Suprapubic skin (tissue), 4 donors: Measurements from ENCODE around the gene TUBGCP6. TPM values are rescaled to one million over a fixed set of nuclear protein-coding genes. Genes with fewer than 3 reads are reported as not detected.

Experiments used
- DNase-seq, 2 donors: peaks; one replicate each; pipeline ENCODE4 v3.0.0-alpha.2; 2019; ENCODE audit warnings: low spot score in 2 of 2
- H3K27ac ChIP-seq: fragments of 200-600 bp; sonication (generic); one replicate; pipeline ENCODE4 v1.5.1; 2019
- H3K27me3 ChIP-seq: fragments of 200-600 bp; sonication (generic); one replicate; pipeline ENCODE4 v1.5.1; 2019
- H3K36me3 ChIP-seq: fragments of 200-600 bp; sonication (generic); one replicate; pipeline ENCODE4 v1.5.1; 2019
- H3K4me1 ChIP-seq: fragments of 200-600 bp; sonication (generic); one replicate; pipeline ENCODE4 v1.5.1; 2019
- H3K4me3 ChIP-seq: fragments of 200-600 bp; sonication (generic); one replicate; pipeline ENCODE4 v1.5.1; 2019; ENCODE audit warnings: mild to moderate bottlenecking
- H3K9me3 ChIP-seq: fragments of 200-600 bp; sonication (generic); one replicate; pipeline ENCODE4 v1.5.1; 2019
- EP300 ChIP-seq: sonication (generic); formaldehyde crosslinking; IDR thresholded peaks from one replicate; pipeline ENCODE4 v1.6.1; 2017; ENCODE audit warnings: antibody characterized with exemption
- POLR2A ChIP-seq, 2 donors: fragments of 450-650 bp; IDR thresholded peaks; one replicate each; pipeline ENCODE4 v1.6.1; 2017; ENCODE audit warnings: antibody characterized with exemption in 2 of 2, mild to moderate bottlenecking in 2 of 2, moderate library complexity in 2 of 2
- POLR2AphosphoS5 ChIP-seq, 3 donors: sonication (generic); formaldehyde crosslinking; IDR thresholded peaks; one replicate each; pipeline ENCODE4 v1.6.1; 2017; ENCODE audit warnings: antibody characterized with exemption in 3 of 3
- WGBS: methylation state at CpG from one replicate; pipeline ENCODE4 v1.1.5; 2018; 5-methylcytosine and 5-hydroxymethylcytosine counted together
- total RNA-seq, 4 donors: library from RNA; depleted of rRNA; stranded (reverse); fragments of >200 nt; gene quantifications; one replicate each; pipeline ENCODE4 v1.1.0, GENCODE V29; 2016
- TF ChIP-seq, protein P1 (sequence below), 2 donors: fragments of 200-600 bp in 1 of 2; fragments of 450-650 bp in 1 of 2; sonication (generic) in 1 of 2; IDR thresholded peaks; one replicate each; pipeline ENCODE4 v1.5.1; 2016 to 2019; ENCODE audit warnings: antibody characterized with exemption in 2 of 2, mild to moderate bottlenecking in 1 of 2, moderate library complexity in 1 of 2

TUBGCP6 gene
- total RNA-seq, 4 donors from 2014 or later: 43.0 to 113 (median 69.7) TPM

DNA sequence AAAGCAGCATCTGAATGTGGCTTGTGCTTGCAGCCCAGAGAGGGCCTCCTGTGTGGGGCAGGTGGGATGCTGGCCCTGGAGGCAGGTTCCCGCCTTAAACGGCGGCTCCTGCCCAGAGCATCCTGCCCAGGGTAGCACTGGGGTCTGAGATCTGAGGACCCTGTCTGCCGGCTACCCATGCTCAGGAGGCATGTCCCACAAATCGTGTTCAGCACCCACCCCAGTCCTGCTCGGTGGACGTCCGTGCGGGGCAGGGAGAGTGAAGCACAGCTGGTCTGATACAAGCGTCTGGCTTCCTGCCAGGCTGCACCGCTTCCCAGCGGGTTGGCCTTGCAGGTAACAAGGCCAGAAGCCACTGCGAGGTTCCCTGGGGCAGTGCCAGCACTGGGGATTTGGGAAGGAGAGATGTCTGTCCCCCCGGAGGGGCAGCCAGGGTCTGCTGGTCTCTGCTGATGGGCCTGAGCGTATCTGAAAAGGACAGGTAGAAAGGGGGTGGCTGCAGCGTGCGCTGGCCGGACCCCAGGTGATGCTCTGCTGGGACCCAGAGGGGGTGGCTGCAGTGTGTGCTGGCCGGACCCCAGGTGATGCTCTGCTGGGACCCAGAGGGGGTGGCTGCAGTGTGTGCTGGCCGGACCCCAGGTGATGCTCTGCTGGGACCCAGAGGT is 55.5 kb downstream of the TUBGCP6 start:
- Histone ChIP-seq H3K36me3 (peaks cover 9% of the 10 kb centered on the region), H3K4me1 (peaks cover 72% of the 10 kb centered on the region), H3K27me3 (no peaks in the 10 kb centered on the region), H3K27ac (peak overlapping the region; percentile 84), H3K4me3 (no peak overlapping the region), H3K9me3 (no peaks in the 10 kb centered on the region)
- no peak for DNase-seq
- no peak for TF ChIP-seq POLR2AphosphoS5 (IDR thresholded peaks at IDR 0.05)
- TF ChIP-seq EP300: no peak
- TF ChIP-seq POLR2A (IDR thresholded peaks at IDR 0.05): no peak
- TF ChIP-seq, protein P1, sequence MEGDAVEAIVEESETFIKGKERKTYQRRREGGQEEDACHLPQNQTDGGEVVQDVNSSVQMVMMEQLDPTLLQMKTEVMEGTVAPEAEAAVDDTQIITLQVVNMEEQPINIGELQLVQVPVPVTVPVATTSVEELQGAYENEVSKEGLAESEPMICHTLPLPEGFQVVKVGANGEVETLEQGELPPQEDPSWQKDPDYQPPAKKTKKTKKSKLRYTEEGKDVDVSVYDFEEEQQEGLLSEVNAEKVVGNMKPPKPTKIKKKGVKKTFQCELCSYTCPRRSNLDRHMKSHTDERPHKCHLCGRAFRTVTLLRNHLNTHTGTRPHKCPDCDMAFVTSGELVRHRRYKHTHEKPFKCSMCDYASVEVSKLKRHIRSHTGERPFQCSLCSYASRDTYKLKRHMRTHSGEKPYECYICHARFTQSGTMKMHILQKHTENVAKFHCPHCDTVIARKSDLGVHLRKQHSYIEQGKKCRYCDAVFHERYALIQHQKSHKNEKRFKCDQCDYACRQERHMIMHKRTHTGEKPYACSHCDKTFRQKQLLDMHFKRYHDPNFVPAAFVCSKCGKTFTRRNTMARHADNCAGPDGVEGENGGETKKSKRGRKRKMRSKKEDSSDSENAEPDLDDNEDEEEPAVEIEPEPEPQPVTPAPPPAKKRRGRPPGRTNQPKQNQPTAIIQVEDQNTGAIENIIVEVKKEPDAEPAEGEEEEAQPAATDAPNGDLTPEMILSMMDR (IDR thresholded peaks at IDR 0.05): no peak
- WGBS: 84% methylated on average over 10 of the region's 20 CpGs

DNA sequence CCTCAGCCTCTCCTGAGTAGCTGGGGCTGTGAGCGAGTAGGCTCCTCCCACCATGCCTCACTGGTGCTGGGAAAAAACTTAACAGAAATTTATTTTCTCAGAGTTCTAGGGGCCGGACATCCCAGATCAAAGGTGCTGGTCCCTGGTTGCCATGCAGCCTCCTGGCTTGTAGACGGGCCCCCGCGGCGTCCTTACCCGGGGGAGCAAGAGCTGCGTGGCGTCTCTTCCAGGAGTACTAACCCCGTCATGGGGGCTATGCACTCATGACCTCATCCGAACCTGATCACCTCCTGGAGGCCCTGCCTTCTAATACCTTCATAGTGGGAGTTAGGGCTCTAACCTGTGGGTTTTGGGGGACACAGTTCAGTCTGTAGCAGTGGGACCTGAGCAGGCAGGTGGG is 56.5 kb downstream of the TUBGCP6 start:
- WGBS: 96% methylated on average over 11 of the region's 11 CpGs
- no peak for DNase-seq
- H3K27ac ChIP-seq: no peak overlapping the region

GRCh38 chr22:50186761-50187523 is 57.9 kb downstream of the TUBGCP6 start:
- WGBS: 17% methylated on average over 7 of the region's 26 CpGs
- no peak for DNase-seq
- Histone ChIP-seq H3K27me3 (no peaks in the 10 kb centered on the region), H3K4me1 (peaks cover 83% of the 10 kb centered on the region), H3K9me3 (no peaks in the 10 kb centered on the region), H3K4me3 (peak overlapping the region; percentile 63), H3K27ac (peak overlapping the region; percentile 26), H3K36me3 (no peaks in the 10 kb centered on the region)
- no peak for TF ChIP-seq EP300

More for the DNA sequence above, 56.5 kb downstream of the TUBGCP6 start:
- Histone ChIP-seq H3K4me3 (no peak overlapping the region), H3K4me1 (peaks cover 81% of the 10 kb centered on the region), H3K36me3 (no peaks in the 10 kb centered on the region), H3K9me3 (no peaks in the 10 kb centered on the region), H3K27me3 (no peaks in the 10 kb centered on the region)
- TF ChIP-seq, protein P1 (IDR thresholded peaks at IDR 0.05): no peak
- no peak for TF ChIP-seq POLR2AphosphoS5 (IDR thresholded peaks at IDR 0.05)
- no peak for TF ChIP-seq POLR2A (IDR thresholded peaks at IDR 0.05)

- Histone ChIP-seq H3K27me3 (no peaks in the 10 kb centered on the region), H3K36me3 (no peaks in the 10 kb centered on the region), H3K9me3 (no peaks in the 10 kb centered on the region), H3K27ac (peak overlapping the region; percentile 26), H3K4me3 (peak overlapping the region; percentile 63), H3K4me1 (peaks cover 77% of the 10 kb centered on the region)
- TF ChIP-seq EP300 (no peak), POLR2A (IDR thresholded peaks at IDR 0.05) (no peak), POLR2AphosphoS5 (IDR thresholded peaks at IDR 0.05) (no peak)
- TF ChIP-seq, protein P1 (IDR thresholded peaks at IDR 0.05): no peak
- WGBS: 0% methylated on average over 2 of the region's 47 CpGs
- no peak for DNase-seq
Measured at GRCh38 chr22:50186181-50186714, 58.6 kb downstream of the TUBGCP6 start.

DNA sequence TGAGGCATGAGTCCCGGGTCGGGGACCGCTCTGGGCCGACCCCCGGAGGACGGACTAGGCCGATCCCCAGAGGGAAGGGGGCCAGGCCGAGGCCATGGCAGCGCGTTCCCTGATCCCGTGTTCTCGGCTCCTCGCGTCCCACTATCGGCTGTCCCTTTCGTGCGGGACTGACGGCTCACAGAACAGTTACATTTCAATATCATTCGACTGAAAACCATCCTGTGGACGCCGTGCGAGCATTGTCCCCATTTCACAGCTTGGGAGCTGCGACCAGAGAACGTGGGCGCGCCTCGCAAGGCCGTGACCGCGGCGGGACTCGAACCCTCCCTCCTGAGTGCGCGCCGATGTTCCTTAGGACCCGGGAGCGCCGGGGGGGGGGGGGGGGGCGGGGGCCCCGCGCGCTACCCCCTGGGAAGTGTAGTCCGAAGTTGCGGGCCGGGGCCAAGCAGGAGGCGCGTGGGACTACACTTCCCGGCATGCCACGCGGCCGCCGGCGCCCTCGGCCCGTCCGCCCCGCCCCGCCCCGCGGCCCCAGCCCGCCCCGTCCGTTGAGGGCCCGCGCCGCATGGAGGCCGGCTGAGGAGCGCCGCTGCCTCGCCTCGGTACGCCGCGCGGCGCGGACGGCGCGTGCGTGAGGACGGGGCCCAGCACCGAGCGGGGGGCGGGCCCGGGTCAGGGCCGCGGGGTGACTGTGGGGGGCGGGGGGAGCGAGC is 59.3 kb downstream of the TUBGCP6 start, which contains the start of gene TRABD:
Gene TRABD (plus strand): TSS at position 539 of the 713 bp plus-strand sequence. CDS start 7,148 bp downstream, outside the sequence.
- H3K36me3 ChIP-seq: no peaks in the 10 kb centered on the region
- peaks cover 70% of the 10 kb centered on the region for H3K4me1 ChIP-seq
- H3K4me3 ChIP-seq: peak within 1 kb of the TSS; percentile 63
- peak within 1 kb of the TSS; percentile 26 for H3K27ac ChIP-seq
- peak; percentile 88 to 94 for DNase-seq
- H3K9me3 ChIP-seq: no peaks in the 10 kb centered on the region
- 0% methylated on average over 3 of the region's 90 CpGs for WGBS
- peak in 1 of 3 donors; percentile 35 for TF ChIP-seq POLR2AphosphoS5 (IDR thresholded peaks at IDR 0.05)
- no peak for TF ChIP-seq POLR2A (IDR thresholded peaks at IDR 0.05)
- no peaks in the 10 kb centered on the region for H3K27me3 ChIP-seq
